Liver (tissue), 9 donors: ENCODE results near the gene ADRA2C. TPM values are rescaled to one million over a fixed set of nuclear protein-coding genes. Genes with fewer than 3 reads are reported as not detected.

Source experiments
- DNase-seq: peaks from one replicate; pipeline ENCODE4 v3.0.0-alpha.2; 2017; ENCODE audit warnings: low spot score
- H3K27ac ChIP-seq, 2 donors: one replicate each; pipeline ENCODE4 v1.7.0; 2013; ENCODE audit warnings: inconsistent platforms in 2 of 2, low read length in 2 of 2, control low read depth in 1 of 2, low read depth in 1 of 2, mild to moderate bottlenecking in 1 of 2
- H3K27me3 ChIP-seq, 4 donors: one replicate each; pipeline versions ENCODE4 v1.6.1 to v1.7.0; 2013; ENCODE audit warnings: low read length in 3 of 4, inconsistent platforms in 1 of 4, mild to moderate bottlenecking in 1 of 4, moderate library complexity in 1 of 4; ENCODE audit not compliant: control insufficient read depth in 4 of 4, insufficient read depth in 4 of 4
- H3K36me3 ChIP-seq, 4 donors: one replicate each; pipeline versions ENCODE4 v1.6.1 to v1.7.0; 2013; ENCODE audit warnings: low read length in 3 of 4, mild to moderate bottlenecking in 3 of 4, low read depth in 1 of 4, moderate library complexity in 1 of 4; ENCODE audit not compliant: control insufficient read depth in 4 of 4, insufficient read depth in 3 of 4
- H3K4me1 ChIP-seq, 4 donors: one replicate each; pipeline versions ENCODE4 v1.6.1 to v1.7.0; 2013; ENCODE audit warnings: low read length in 3 of 4, mild to moderate bottlenecking in 3 of 4, moderate library complexity in 1 of 4; ENCODE audit not compliant: control insufficient read depth in 4 of 4, insufficient read depth in 4 of 4
- H3K4me3 ChIP-seq, 3 donors: one replicate each; pipeline versions ENCODE4 v1.6.1 to v1.7.0; 2013; ENCODE audit warnings: low read length in 3 of 3, control low read depth in 1 of 3, low read depth in 1 of 3, mild to moderate bottlenecking in 1 of 3
- H3K9ac ChIP-seq, 2 donors: one replicate each; pipeline ENCODE4 v1.7.0; 2013; ENCODE audit warnings: low read length in 2 of 2, mild to moderate bottlenecking in 2 of 2, moderate library complexity in 2 of 2, control low read depth in 1 of 2, low read depth in 1 of 2
- H3K9me3 ChIP-seq, 4 donors: one replicate each; pipeline versions ENCODE4 v1.6.1 to v1.7.0; 2013; ENCODE audit warnings: low read length in 3 of 4; ENCODE audit not compliant: control insufficient read depth in 4 of 4
- EGR1 ChIP-seq, 2 donors: IDR thresholded peaks; 2 replicates each; pipeline ENCODE4 v1.6.1; 2016 to 2018; ENCODE audit warnings: antibody characterized with exemption in 2 of 2, low read depth in 2 of 2
- FOXA1 ChIP-seq: IDR thresholded peaks from 2 replicates; pipeline ENCODE4 v1.6.1; 2016; ENCODE audit warnings: antibody characterized with exemption
- FOXA2 ChIP-seq: IDR thresholded peaks from 2 replicates; pipeline ENCODE4 v1.6.1; 2016; ENCODE audit warnings: antibody characterized with exemption
- GABPA ChIP-seq, 2 donors: IDR thresholded peaks in 1 of 2; conservative IDR thresholded peaks in 1 of 2; 2 replicates each; pipeline ENCODE4 v1.6.1; 2016; ENCODE audit warnings: antibody characterized with exemption in 2 of 2, mild to moderate bottlenecking in 1 of 2, moderate library complexity in 1 of 2
- HNF4A ChIP-seq, 2 donors: conservative IDR thresholded peaks; 2 replicates each; pipeline ENCODE4 v1.6.1; 2016; ENCODE audit warnings: antibody characterized with exemption in 2 of 2, mild to moderate bottlenecking in 2 of 2
- HNF4G ChIP-seq: IDR thresholded peaks from 2 replicates; pipeline ENCODE4 v1.6.1; 2016; ENCODE audit warnings: antibody characterized with exemption
- JUND ChIP-seq, 2 donors: IDR thresholded peaks; 2 replicates each; pipeline ENCODE4 v1.6.1; 2016; ENCODE audit warnings: antibody characterized with exemption in 2 of 2
- MAX ChIP-seq: IDR thresholded peaks from 2 replicates; pipeline ENCODE4 v1.6.1; 2016; ENCODE audit warnings: antibody characterized with exemption
- NR2F2 ChIP-seq: IDR thresholded peaks from 2 replicates; pipeline ENCODE4 v1.6.1; 2016; ENCODE audit warnings: antibody characterized with exemption
- RAD21 ChIP-seq, 2 donors: IDR thresholded peaks; 2 replicates each; pipeline ENCODE4 v1.6.1; 2016; ENCODE audit warnings: antibody characterized with exemption in 2 of 2, mild to moderate bottlenecking in 2 of 2
- REST ChIP-seq: IDR thresholded peaks from 2 replicates; pipeline ENCODE4 v1.6.1; 2016; ENCODE audit warnings: antibody characterized with exemption, mild to moderate bottlenecking
- RXRA ChIP-seq, 2 donors: IDR thresholded peaks; 2 replicates each; pipeline ENCODE4 v1.6.1; 2017 to 2018; ENCODE audit warnings: antibody characterized with exemption in 2 of 2, mild to moderate bottlenecking in 1 of 2
- SP1 ChIP-seq: IDR thresholded peaks from 2 replicates; pipeline ENCODE4 v1.6.1; 2018; ENCODE audit warnings: antibody characterized with exemption, mild to moderate bottlenecking
- TAF1 ChIP-seq: conservative IDR thresholded peaks from 2 replicates; pipeline ENCODE4 v1.6.1; 2016; ENCODE audit warnings: antibody characterized with exemption, mild to moderate bottlenecking
- YY1 ChIP-seq: IDR thresholded peaks from 2 replicates; pipeline ENCODE4 v1.6.1; 2016; ENCODE audit warnings: antibody characterized with exemption, mild to moderate bottlenecking
- WGBS: extraction: QIAGEN DNeasy Blood & Tissue Kit; methylation state at CpG from one replicate; pipeline ENCODE4 v1.1.7; 2013; 5-methylcytosine and 5-hydroxymethylcytosine counted together
- polyA plus RNA-seq, 2 donors: library from polyadenylated mRNA; stranded (reverse) in 1 of 2; unstranded in 1 of 2; fragments of 200-250 nt in 1 of 2; fragments of >200 nt in 1 of 2; fragmentation: Nextera tagmentation in 1 of 2; extraction: Ambion mirVana in 1 of 2; gene quantifications; one replicate each; pipeline versions ENCODE4 v1.2.1 to v1.2.3, GENCODE V29; 2013 to 2015
- total RNA-seq, 2 donors: library from RNA; depleted of rRNA; stranded (reverse); fragments of >200 nt; gene quantifications; one replicate each; pipeline ENCODE4 v1.2.3, GENCODE V29; 2014
- TF ChIP-seq, protein P1 (sequence below): fragments of 150-350 bp; IDR thresholded peaks from 2 replicates; pipeline ENCODE4 v1.5.1; 2017; ENCODE audit warnings: improper control_type of control experiment, low read depth, low read length; ENCODE audit not compliant: missing input control
- TF ChIP-seq, protein P2 (sequence below): IDR thresholded peaks from 2 replicates; pipeline ENCODE4 v1.6.1; 2016; ENCODE audit warnings: antibody characterized with exemption
- TF ChIP-seq, protein P3 (sequence below): IDR thresholded peaks from 2 replicates; pipeline ENCODE4 v1.6.1; 2016; ENCODE audit warnings: antibody characterized with exemption
- donor health status: healthy.
- donor health status: healthy.
- donor health status: healthy.
- donor health status: healthy.
- donor health status: healthy.

The ADRA2C gene
- total and polyA plus RNA-seq, 4 donors: 0.19 to 1.1 (median 0.28) TPM; not detected in 1

- TF ChIP-seq FOXA1 (no peak), NR2F2 (no peak), YY1 (no peak), FOXA2 (no peak), RAD21 (IDR thresholded peaks at IDR 0.05) (no peak), HNF4A (conservative IDR thresholded peaks at IDR 0.05) (no peak), GABPA (IDR thresholded peaks at IDR 0.05 in 1 of 2, conservative IDR thresholded peaks at IDR 0.05 in 1 of 2) (no peak)
- TF ChIP-seq, protein P1, sequence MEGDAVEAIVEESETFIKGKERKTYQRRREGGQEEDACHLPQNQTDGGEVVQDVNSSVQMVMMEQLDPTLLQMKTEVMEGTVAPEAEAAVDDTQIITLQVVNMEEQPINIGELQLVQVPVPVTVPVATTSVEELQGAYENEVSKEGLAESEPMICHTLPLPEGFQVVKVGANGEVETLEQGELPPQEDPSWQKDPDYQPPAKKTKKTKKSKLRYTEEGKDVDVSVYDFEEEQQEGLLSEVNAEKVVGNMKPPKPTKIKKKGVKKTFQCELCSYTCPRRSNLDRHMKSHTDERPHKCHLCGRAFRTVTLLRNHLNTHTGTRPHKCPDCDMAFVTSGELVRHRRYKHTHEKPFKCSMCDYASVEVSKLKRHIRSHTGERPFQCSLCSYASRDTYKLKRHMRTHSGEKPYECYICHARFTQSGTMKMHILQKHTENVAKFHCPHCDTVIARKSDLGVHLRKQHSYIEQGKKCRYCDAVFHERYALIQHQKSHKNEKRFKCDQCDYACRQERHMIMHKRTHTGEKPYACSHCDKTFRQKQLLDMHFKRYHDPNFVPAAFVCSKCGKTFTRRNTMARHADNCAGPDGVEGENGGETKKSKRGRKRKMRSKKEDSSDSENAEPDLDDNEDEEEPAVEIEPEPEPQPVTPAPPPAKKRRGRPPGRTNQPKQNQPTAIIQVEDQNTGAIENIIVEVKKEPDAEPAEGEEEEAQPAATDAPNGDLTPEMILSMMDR: no peak
- no peak overlapping the region for H3K27ac ChIP-seq
- H3K9me3 ChIP-seq: no peaks in the 10 kb centered on the region
- no peaks in the 10 kb centered on the region for H3K4me1 ChIP-seq
- WGBS: 67% methylated on average over 11 of the region's 11 CpGs
- H3K4me3 ChIP-seq: no peak overlapping the region
- H3K36me3 ChIP-seq: no peaks in the 10 kb centered on the region
- peaks cover 0 to 5% (median 0%) of the 10 kb centered on the region in 4 donors for H3K27me3 ChIP-seq
- no peak for DNase-seq
- no peak overlapping the region for H3K9ac ChIP-seq
These were observed 36.9 kb upstream of the ADRA2C start for GRCh38 chr4:3729188-3729881.

- TF ChIP-seq RXRA (IDR thresholded peaks at IDR 0.05) (no peak), HNF4G (no peak), GABPA (IDR thresholded peaks at IDR 0.05 in 1 of 2, conservative IDR thresholded peaks at IDR 0.05 in 1 of 2) (no peak), REST (no peak), FOXA2 (no peak), EGR1 (IDR thresholded peaks at IDR 0.05; ENCODE audit: low read depth in 2 of 2) (no peak), FOXA1 (no peak), SP1 (no peak), RAD21 (IDR thresholded peaks at IDR 0.05) (no peak), JUND (IDR thresholded peaks at IDR 0.05) (no peak), HNF4A (conservative IDR thresholded peaks at IDR 0.05) (no peak), NR2F2 (no peak), YY1 (no peak), TAF1 (no peak), MAX (no peak)
- TF ChIP-seq, protein P1: no peak
- TF ChIP-seq, protein P2, sequence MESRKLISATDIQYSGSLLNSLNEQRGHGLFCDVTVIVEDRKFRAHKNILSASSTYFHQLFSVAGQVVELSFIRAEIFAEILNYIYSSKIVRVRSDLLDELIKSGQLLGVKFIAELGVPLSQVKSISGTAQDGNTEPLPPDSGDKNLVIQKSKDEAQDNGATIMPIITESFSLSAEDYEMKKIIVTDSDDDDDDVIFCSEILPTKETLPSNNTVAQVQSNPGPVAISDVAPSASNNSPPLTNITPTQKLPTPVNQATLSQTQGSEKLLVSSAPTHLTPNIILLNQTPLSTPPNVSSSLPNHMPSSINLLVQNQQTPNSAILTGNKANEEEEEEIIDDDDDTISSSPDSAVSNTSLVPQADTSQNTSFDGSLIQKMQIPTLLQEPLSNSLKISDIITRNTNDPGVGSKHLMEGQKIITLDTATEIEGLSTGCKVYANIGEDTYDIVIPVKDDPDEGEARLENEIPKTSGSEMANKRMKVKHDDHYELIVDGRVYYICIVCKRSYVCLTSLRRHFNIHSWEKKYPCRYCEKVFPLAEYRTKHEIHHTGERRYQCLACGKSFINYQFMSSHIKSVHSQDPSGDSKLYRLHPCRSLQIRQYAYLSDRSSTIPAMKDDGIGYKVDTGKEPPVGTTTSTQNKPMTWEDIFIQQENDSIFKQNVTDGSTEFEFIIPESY: no peak
- TF ChIP-seq, protein P3, sequence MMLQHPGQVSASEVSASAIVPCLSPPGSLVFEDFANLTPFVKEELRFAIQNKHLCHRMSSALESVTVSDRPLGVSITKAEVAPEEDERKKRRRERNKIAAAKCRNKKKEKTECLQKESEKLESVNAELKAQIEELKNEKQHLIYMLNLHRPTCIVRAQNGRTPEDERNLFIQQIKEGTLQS: no peak
- Histone ChIP-seq H3K9me3 (no peaks in the 10 kb centered on the region), H3K4me3 (no peak overlapping the region), H3K27ac (no peak overlapping the region), H3K4me1 (no peaks in the 10 kb centered on the region), H3K27me3 (peaks cover 0 to 5% (median 0%) of the 10 kb centered on the region in 4 donors), H3K9ac (no peak overlapping the region), H3K36me3 (no peaks in the 10 kb centered on the region)
- no peak for DNase-seq
- WGBS: 50% methylated on average over 5 of the region's 5 CpGs
These were observed 36.3 kb upstream of the ADRA2C start for GRCh38 chr4:3729882-3730226.
